Measurements from ENCODE around the gene HECTD4.

GRCh38 chr12:112431965-112432364, 49.7 kb upstream of the HECTD4 start:
- no peak for TF ChIP-seq EZH2phosphoT487 (IDR thresholded peaks at IDR 0.05; ENCODE audit: borderline replicate concordance, low read length)
- TF ChIP-seq, protein P1, sequence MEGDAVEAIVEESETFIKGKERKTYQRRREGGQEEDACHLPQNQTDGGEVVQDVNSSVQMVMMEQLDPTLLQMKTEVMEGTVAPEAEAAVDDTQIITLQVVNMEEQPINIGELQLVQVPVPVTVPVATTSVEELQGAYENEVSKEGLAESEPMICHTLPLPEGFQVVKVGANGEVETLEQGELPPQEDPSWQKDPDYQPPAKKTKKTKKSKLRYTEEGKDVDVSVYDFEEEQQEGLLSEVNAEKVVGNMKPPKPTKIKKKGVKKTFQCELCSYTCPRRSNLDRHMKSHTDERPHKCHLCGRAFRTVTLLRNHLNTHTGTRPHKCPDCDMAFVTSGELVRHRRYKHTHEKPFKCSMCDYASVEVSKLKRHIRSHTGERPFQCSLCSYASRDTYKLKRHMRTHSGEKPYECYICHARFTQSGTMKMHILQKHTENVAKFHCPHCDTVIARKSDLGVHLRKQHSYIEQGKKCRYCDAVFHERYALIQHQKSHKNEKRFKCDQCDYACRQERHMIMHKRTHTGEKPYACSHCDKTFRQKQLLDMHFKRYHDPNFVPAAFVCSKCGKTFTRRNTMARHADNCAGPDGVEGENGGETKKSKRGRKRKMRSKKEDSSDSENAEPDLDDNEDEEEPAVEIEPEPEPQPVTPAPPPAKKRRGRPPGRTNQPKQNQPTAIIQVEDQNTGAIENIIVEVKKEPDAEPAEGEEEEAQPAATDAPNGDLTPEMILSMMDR (IDR thresholded peaks at IDR 0.05; ENCODE audit: low read depth, low read length, poor library complexity, severe bottlenecking): no peak
